Stimulated activated memory B cell treated with anti-CD40 and anti-IgM and Interleukin-4, amounts not matched to agents 10 μg/mL and 1 μg/mL and 100 μg/mL, for 72 hours (primary cell): ENCODE results near the gene ADAM8.
"Not testable (repeated sequence)": the region's sequence is repeated elsewhere in the genome, so short reads cannot be mapped to it uniquely, and the experiment has no call there.

Experiments
- ATAC-seq: fragments of 150-1000 bp; cut with Tn5 transposase; 2 replicates; pipeline ENCODE4 v1.10.0; 2021
- H3K27ac Mint-ChIP-seq: one replicate; pipeline ENCODE4 v1.8.0; 2022; ENCODE audit warnings: mild to moderate bottlenecking, mixed read lengths
- H3K27me3 Mint-ChIP-seq: one replicate; pipeline ENCODE4 v1.8.0; 2022; ENCODE audit warnings: mixed read lengths
- H3K36me3 Mint-ChIP-seq: one replicate; pipeline ENCODE4 v1.8.0; 2022; ENCODE audit warnings: mixed read lengths
- H3K4me1 Mint-ChIP-seq: one replicate; pipeline ENCODE4 v1.8.0; 2022; ENCODE audit warnings: mixed read lengths
- H3K4me3 Mint-ChIP-seq: one replicate; pipeline ENCODE4 v1.8.0; 2022; ENCODE audit warnings: mild to moderate bottlenecking, moderate library complexity, mixed read lengths
- H3K9me3 Mint-ChIP-seq: one replicate; pipeline ENCODE4 v1.8.0; 2022; ENCODE audit warnings: mixed read lengths

ADAM8 gene

DNA sequence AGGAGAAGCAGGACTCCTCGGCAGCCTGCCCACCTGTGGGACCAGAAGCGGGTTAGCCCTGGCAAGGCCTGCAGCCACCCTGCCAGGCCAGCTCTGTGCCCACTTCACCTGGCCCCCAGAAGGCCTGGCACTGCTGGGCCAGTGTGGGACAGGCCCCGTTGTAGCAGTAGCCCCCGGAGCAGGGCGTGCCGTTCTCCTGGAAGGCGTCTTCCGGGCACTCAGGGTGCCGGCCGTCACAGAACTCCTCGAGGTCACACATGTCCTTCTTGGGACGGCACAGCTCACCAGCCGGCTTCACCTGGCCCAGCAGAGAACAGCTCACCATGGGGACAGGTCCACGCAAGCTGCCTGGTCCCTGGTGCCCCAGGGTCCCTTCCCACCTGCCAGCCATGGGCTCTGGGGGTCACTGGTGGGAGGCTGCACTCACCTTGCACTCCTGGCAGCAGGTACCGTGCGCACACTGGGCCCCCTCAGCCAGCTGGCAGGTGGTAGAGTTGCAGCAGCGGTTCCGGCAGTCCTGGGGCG, 5.8 kb downstream of the ADAM8 start:
- Mint-ChIP-seq H3K4me1 (peaks cover 16% of the 10 kb centered on the region), H3K36me3 (peaks cover 24% of the 10 kb centered on the region), H3K4me3 (no peak overlapping the region), H3K9me3 (no peaks in the 10 kb centered on the region), H3K27me3 (no peaks in the 10 kb centered on the region), H3K27ac (no peak overlapping the region)
- no peak for ATAC-seq

DNA sequence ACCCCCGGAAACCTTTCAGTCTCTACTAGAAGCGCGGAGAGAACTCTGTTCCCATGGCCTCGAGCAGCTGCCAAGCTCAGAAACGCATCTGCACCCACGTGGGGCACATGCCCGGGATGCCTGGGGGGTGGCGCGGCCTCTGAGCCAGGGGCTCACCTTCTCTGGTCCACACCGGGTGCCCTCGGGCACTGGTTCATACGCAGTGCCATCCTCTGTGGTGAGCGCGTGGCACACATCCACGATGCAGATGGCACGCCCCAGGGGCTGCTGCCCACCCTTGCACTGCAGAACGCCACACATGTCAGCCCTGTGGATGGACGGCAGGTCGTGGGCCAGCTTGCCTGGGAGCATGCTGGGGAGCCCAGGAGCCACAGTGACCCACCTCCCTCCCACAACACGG, 6.5 kb downstream of the ADAM8 start:
- H3K9me3 Mint-ChIP-seq = no peaks in the 10 kb centered on the region
- H3K4me3 Mint-ChIP-seq = no peak overlapping the region
- H3K36me3 Mint-ChIP-seq = peaks cover 27% of the 10 kb centered on the region
- H3K4me1 Mint-ChIP-seq = peaks cover 16% of the 10 kb centered on the region
- no peaks in the 10 kb centered on the region for H3K27me3 Mint-ChIP-seq
- no peak overlapping the region for H3K27ac Mint-ChIP-seq
- ATAC-seq = no peak

DNA sequence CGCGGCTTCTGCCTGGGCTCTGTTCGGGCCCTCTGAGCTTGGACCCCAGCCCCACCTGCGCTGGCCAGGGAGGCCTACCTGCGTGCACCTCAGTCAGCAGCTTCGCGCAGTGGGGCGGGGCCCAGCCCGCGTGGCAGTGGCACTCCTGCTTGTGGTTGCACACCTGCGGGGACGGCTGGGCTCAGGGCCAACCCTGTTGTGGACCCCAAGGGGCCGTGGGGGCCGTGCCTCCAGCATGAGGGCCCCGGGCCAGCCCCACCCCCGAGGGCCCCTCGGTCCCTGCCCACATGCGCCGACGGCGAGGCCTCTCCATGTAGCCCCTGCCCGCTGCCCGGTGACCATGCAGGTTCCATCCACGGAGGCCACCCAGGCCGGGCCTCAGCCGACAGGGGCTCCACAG, 7.3 kb downstream of the ADAM8 start:
- no peak for ATAC-seq
- Mint-ChIP-seq H3K27me3 (no peaks in the 10 kb centered on the region), H3K4me3 (no peak overlapping the region), H3K9me3 (no peaks in the 10 kb centered on the region), H3K27ac (no peak overlapping the region), H3K36me3 (peaks cover 27% of the 10 kb centered on the region), H3K4me1 (peaks cover 17% of the 10 kb centered on the region)

- Mint-ChIP-seq H3K4me3 (no peak overlapping the region), H3K9me3 (no peaks in the 10 kb centered on the region), H3K27ac (no peak overlapping the region), H3K36me3 (peaks cover 27% of the 10 kb centered on the region), H3K4me1 (peaks cover 25% of the 10 kb centered on the region), H3K27me3 (no peaks in the 10 kb centered on the region)
- no peak for ATAC-seq
Measured at GRCh38 chr10:133268532-133268931, 8.1 kb downstream of the ADAM8 start.

- H3K4me3 Mint-ChIP-seq = no peak overlapping the region
- ATAC-seq = peak; percentile 9
Measured at GRCh38 chr10:133267829-133268228, 8.8 kb downstream of the ADAM8 start.

DNA sequence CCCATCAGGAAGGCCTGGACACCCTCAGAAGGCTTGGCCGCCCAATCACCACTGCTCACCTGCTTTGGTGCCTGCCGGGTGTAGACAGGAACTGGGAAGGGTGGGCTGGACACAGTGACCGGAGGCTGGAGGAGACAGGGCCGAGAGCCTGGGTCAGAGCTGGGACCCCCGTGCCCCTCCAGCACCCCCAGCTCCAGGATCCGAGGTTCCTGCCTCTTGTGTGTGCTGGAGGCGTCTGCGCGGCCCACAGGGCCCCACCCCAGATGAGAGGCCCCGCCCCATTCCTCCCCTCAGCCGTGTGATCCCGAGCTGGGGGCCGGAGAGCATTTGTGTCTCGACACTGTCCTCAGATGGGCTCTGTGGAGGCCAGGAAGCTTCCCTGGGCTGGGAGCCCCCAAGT, 9.4 kb downstream of the ADAM8 start:
- H3K27ac Mint-ChIP-seq = no peak overlapping the region
- ATAC-seq = no peak
- no peak overlapping the region for H3K4me3 Mint-ChIP-seq
- peaks cover 23% of the 10 kb centered on the region for H3K36me3 Mint-ChIP-seq
- peaks cover 37% of the 10 kb centered on the region for H3K4me1 Mint-ChIP-seq
- H3K9me3 Mint-ChIP-seq = no peaks in the 10 kb centered on the region
- no peaks in the 10 kb centered on the region for H3K27me3 Mint-ChIP-seq

More at GRCh38 chr10:133267829-133268228, 8.8 kb downstream of the ADAM8 start:
- Mint-ChIP-seq H3K4me1 (peaks cover 31% of the 10 kb centered on the region), H3K27ac (no peak overlapping the region), H3K36me3 (peaks cover 27% of the 10 kb centered on the region), H3K9me3 (no peaks in the 10 kb centered on the region), H3K27me3 (no peaks in the 10 kb centered on the region)

DNA sequence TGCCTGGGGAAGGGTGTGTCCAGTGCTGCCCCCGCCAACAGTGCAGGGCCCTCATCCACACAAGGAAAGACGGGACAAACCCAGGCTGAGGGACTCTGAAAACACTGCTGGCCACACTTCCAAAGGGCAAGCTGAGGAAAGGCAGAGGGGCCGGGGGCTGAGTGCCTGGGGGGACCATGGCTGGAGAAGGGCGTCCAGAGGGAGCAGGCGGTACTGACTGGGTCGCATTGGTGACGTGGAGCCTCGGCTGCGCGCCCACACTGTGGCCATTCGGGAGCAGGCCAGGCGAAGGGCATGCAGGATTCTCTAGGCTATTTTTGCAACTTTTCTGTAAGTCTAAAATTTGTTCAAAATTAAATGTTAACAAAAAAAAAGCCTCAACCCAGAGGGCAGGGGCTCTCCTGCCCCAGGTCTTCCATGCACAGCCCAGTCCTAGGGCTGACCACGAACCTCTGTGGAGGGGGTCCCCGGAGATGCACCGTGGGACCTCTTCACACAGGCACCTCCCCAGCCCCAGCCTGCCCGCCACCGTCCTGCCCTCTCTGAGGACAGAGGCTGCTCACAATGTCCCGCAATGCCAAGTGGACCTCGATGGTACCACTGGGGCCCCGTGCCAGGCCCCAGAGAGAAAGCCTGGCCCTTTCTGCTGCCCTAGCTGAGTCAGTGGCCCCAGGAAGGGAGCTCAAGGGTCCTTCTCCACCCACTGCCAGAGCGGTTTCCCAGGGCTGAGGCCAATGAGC, 10.4 kb downstream of the ADAM8 start:
- no peak for ATAC-seq
- Mint-ChIP-seq H3K27ac (no peak overlapping the region), H3K9me3 (no peaks in the 10 kb centered on the region), H3K4me3 (no peak overlapping the region), H3K36me3 (peaks cover 17% of the 10 kb centered on the region), H3K27me3 (no peaks in the 10 kb centered on the region), H3K4me1 (peaks cover 40% of the 10 kb centered on the region)

DNA sequence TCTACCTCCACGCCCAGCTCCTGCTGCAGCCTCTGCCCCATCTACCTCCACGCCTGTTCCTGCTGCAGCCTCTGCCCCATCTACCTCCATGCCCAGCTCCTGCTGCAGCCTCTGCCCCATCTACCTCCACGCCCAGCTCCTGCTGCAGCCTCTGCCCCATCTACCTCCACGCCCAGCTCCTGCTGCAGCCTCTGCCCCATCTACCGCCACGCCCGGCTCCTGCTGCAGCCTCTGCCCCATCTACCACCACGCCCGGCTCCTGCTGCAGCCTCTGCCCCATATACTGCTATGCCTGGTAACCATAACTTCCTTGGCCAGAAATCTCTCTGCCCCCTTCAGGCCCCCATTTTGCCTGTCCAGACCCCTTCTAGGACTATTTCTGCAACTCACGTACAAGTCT, 11.6 kb downstream of the ADAM8 start:
- H3K4me3 Mint-ChIP-seq, H3K27ac Mint-ChIP-seq, H3K27me3 Mint-ChIP-seq, H3K36me3 Mint-ChIP-seq, H3K9me3 Mint-ChIP-seq, ATAC-seq: not testable (repeated sequence)
- H3K4me1 Mint-ChIP-seq = peaks cover 52% of the 10 kb centered on the region

GRCh38 chr10:133264461-133264860, 12.2 kb downstream of the ADAM8 start:
- Mint-ChIP-seq H3K4me3 (no peak overlapping the region), H3K27ac (no peak overlapping the region), H3K36me3 (peaks cover 5% of the 10 kb centered on the region), H3K27me3 (no peaks in the 10 kb centered on the region), H3K4me1 (peaks cover 58% of the 10 kb centered on the region), H3K9me3 (no peaks in the 10 kb centered on the region)
- no peak for ATAC-seq

DNA sequence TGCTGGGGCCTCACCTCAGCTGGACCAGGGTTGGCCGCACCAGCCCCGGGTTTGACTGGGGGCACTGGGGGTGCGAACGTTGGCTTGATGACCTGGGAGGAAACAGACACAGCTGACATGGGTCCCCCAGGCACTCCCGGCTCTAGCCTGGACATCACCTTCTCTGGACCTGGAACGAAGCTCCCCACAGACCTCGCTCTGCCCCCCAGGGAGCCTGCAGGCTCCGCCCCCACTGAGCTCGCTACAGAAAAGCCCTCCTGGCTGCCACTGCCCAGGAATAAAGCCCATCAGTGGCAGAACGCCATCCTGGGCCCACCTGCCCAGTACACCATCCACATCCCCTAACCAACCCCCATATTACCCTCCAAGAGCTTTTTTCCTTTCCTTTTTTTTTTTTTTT, 13.0 kb downstream of the ADAM8 start:
- Mint-ChIP-seq H3K27ac (no peak overlapping the region), H3K9me3 (no peaks in the 10 kb centered on the region), H3K27me3 (no peaks in the 10 kb centered on the region), H3K36me3 (peaks cover 5% of the 10 kb centered on the region), H3K4me1 (peaks cover 66% of the 10 kb centered on the region), H3K4me3 (no peak overlapping the region)
- no peak for ATAC-seq

DNA sequence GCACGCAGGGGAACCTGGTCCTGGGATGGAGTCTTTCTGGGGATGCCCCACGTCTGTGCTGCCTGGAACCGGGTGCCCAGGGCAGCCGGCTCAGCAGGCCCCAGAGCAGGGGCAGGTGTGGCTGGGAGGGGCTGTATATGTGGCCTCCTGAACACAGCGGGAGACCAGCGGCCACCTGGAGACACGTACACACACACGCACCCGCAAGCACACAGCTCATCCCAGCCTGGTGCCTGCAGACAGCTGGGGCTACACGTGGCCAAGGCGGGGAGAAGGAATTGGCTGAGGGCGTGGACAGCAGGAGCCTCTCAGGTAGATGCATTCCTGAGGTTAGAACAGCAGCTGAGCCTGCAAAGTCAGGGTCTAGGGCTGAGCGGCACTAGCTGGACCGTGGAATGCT, 14.0 kb downstream of the ADAM8 start:
- Mint-ChIP-seq H3K4me3 (no peak overlapping the region), H3K27me3 (no peaks in the 10 kb centered on the region), H3K27ac (no peak overlapping the region), H3K9me3 (no peaks in the 10 kb centered on the region), H3K36me3 (peaks cover 5% of the 10 kb centered on the region), H3K4me1 (peaks cover 74% of the 10 kb centered on the region)
- no peak for ATAC-seq

GRCh38 chr10:133261726-133262325, 14.8 kb downstream of the ADAM8 start:
- Mint-ChIP-seq H3K9me3 (no peaks in the 10 kb centered on the region), H3K27ac (peak overlapping the region; percentile 71)
- ATAC-seq = peak; percentile 80

GRCh38 chr10:133260895-133261725, 15.6 kb downstream of the ADAM8 start:
- H3K27me3 Mint-ChIP-seq = no peaks in the 10 kb centered on the region
- H3K4me3 Mint-ChIP-seq = peak overlapping the region; percentile 77
- ATAC-seq = peak; percentile 86
- H3K4me1 Mint-ChIP-seq = peaks cover 80% of the 10 kb centered on the region
- H3K27ac Mint-ChIP-seq = peak overlapping the region; percentile 71
- no peaks in the 10 kb centered on the region for H3K9me3 Mint-ChIP-seq
- H3K36me3 Mint-ChIP-seq = peaks cover 5% of the 10 kb centered on the region

More at GRCh38 chr10:133261726-133262325, 14.8 kb downstream of the ADAM8 start:
- no peaks in the 10 kb centered on the region for H3K27me3 Mint-ChIP-seq
- H3K4me1 Mint-ChIP-seq = peaks cover 80% of the 10 kb centered on the region
- H3K36me3 Mint-ChIP-seq = peaks cover 5% of the 10 kb centered on the region
- peak overlapping the region; percentile 77 for H3K4me3 Mint-ChIP-seq

DNA sequence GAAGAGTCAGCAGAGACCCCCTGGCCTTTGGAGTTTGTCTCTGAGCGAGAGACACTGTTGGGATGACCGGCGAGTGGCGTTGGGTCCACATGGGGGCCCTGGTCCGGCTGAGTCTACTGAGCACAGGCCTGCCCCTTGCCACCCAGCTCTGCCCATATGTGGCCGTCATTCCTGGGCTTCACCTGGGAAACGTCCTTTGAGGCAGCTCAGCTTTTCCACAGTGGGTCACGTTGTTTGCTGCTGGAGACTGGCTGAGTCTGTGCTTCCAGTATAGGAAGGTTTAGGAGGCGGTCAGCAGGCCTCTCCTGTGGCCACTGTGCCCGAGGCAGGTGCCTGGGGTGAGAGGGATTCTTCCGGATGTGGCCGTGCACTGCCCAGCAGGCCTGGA, 17.1 kb downstream of the ADAM8 start:
- ATAC-seq = no peak
- H3K4me3 Mint-ChIP-seq = no peak overlapping the region
- no peaks in the 10 kb centered on the region for H3K9me3 Mint-ChIP-seq
- peaks cover 66% of the 10 kb centered on the region for H3K4me1 Mint-ChIP-seq
- H3K27me3 Mint-ChIP-seq = no peaks in the 10 kb centered on the region
- H3K27ac Mint-ChIP-seq = peak overlapping the region; percentile 65
- H3K36me3 Mint-ChIP-seq = no peaks in the 10 kb centered on the region

DNA sequence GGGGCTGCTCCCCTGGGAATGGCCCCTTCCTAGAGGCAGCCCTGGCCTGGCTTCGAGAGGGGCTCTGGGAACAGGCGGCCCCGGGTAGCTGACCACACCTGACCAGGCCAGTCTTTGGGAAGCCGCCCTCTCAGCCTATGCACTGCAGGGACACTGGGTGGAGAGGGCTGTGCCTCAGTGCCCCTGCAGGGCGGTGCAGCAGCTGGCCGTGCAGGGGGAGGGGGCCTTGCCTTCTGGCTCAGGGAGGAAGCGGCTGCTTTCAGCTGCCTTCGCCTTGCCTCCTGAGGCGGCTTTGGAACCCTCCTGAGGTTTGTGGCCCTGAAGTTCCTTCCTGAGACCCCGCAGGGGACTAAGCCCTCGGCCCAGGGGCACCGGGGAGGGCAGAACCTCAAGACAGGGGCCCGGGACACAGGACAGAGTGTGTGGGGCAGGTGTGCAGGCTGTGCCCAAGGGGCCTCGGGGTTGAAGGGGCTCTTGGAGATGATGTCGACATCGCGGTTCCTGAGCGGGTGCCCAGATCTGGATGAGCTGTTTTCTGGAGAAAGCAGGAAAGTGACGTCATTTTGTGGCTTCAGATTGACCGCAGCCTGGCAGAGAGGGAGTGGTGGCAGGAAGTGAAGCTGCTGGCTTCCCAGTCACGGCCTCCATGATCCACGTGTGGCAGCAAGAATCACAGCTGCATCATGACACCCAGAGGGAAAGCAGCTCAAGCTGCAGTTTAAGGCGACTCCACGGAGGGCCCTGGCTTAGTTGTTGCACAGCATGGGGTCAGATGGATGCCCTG, 17.7 kb downstream of the ADAM8 start:
- no peaks in the 10 kb centered on the region for H3K27me3 Mint-ChIP-seq
- peak overlapping the region; percentile 65 for H3K27ac Mint-ChIP-seq
- peak overlapping the region; percentile 47 for H3K4me3 Mint-ChIP-seq
- H3K9me3 Mint-ChIP-seq = no peaks in the 10 kb centered on the region
- no peak for ATAC-seq
- H3K4me1 Mint-ChIP-seq = peaks cover 60% of the 10 kb centered on the region
- H3K36me3 Mint-ChIP-seq = no peaks in the 10 kb centered on the region
